GM21447 (cell line): ENCODE data around the gene CENPL.
"Not testable (repeated sequence)": the region's sequence is repeated elsewhere in the genome, so short reads cannot be mapped to it uniquely, and the experiment has no call there.

Source experiments
- ATAC-seq: cut with Tn5 transposase; IDR thresholded peaks from one replicate; pipeline ENCODE4 v1.9.1; 2021; ENCODE audit not compliant: unreplicated experiment

CENPL gene

GRCh38 chr1:173859547-173859946 is 34.9 kb upstream of the CENPL start:
- not testable (repeated sequence) for ATAC-seq

GRCh38 chr1:173857363-173857917 is 32.8 kb upstream of the CENPL start:
- no peak for ATAC-seq

GRCh38 chr1:173856903-173857302 is 32.2 kb upstream of the CENPL start:
- ATAC-seq, result no peak

GRCh38 chr1:173856014-173856413 is 31.3 kb upstream of the CENPL start:
- ATAC-seq, result no peak

DNA sequence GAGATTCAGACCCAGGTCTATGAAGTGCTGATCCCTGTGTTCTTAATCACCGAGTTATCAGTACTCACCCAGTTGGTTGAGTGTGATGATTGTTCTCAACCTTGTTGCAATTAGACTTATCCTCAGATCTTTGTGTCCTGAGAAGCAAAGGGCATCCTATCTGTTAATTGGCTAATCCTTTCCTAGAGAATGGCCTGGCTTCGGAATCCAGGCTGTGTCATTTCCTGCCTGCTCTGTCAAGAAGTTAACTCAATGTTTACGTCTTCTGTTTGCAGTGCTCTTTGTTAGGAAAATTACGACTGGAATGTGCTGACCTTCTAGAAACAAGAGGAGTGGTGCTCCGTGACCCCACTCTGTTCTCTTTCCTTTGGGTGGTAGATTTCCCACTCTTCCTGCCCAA is 28.4 kb upstream of the CENPL start:
- ATAC-seq, result no peak

DNA sequence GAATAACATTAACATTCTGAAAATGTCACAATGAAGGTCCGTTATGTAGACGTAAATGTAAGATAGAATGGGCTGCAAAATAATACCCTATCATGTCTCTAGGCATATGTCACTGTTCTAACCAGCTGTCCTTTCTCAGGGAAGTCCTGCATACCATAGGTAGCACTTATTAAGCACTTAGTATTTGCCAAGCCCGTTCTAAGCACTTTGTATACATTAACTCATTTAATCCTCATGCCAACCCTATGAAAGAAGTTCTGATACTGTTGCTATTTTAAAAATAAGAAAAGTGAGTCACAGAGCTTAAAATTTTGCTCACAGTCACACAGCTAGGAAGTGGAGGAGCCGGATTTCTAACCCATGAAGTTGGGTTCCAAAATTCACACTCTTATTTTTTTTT is 27.4 kb upstream of the CENPL start:
- no peak for ATAC-seq

GRCh38 chr1:173832748-173833147 is 8.1 kb upstream of the CENPL start:
- no peak for ATAC-seq

DNA sequence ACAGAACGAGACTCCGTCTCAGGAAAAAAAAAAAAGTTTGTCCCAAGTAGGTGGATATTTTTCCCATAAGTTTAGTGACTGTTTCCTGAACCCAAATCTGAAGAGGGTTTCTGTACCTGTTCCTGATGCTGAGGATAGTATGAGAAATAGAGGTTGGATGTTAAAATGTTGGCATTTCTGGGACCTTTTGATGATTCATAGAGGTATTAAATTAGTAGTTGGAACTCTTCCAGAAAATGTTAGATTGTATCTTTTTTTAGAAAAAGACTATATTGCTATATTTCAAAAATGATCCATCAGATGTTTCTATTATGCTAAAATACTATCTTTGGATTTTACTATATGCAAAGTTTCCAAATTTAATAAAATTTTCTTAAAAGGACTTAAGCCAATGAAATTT is 2.9 kb upstream of the CENPL start:
- no peak for ATAC-seq

DNA sequence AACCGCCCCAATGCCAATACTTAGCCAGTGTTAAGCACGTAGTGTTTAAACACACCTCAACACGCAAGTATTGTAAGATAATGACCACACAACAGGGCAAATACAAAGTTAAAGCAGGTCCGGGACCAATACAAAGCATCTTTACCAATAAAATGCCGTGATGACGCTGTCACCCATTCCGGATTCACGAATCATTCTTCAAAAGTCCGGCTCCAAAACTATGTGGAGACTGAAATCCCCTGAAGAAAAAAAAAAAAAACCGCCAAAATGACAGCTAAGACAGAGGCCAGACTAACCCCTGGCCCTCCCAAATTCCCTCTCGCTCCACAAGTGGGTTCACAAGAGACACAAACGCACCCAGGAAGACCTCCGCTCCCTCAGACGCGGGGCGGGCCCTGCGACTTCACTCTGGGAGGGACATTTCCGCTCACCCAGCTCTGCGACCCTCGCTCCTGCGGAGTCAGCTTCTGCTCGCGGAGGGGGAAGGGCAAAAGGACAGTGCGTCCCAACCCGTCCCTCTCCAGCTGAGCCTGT is 835 bp downstream of the CENPL start:
- ATAC-seq, result peak; percentile 45

DNA sequence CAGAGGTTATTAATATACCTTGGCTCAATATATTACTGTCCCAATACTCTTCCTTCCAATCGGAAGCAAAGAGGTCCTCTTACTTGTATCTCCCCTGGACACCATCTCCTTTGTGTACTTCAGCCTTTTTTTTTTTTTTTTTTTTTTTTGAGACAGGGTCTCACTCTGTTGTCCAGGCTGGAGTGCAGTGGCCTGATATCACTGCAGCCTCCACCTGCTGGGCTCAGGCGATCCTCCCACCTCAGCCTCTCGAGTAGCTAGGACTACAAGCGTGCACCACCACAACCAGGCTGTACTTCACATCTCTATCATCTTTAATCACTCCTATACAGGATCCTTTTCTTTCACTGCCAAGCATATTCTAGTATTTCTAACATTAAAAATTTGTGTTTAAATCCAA is 3.0 kb downstream of the CENPL start:
- ATAC-seq, result no peak

DNA sequence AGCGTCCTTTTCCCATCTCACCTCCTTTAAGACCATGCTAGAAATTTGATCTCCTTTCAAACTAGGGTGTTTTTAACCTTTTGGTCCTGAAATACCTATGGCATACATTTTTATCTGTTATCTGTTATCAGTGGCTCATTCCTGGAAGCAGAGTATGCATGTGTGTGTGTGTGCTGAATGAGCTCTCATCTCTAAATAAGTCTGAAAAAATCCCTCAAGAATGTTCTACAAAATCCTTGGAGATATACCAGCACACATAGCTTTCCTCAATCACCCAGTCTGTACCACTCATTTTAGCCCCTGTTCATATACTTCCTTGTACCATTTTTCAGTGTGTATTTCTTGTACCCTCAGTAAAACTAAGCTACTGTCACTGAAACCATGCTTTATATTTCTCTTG is 6.2 kb downstream of the CENPL start:
- no peak for ATAC-seq

GRCh38 chr1:173813654-173814053 is 11.0 kb downstream of the CENPL start:
- not testable (repeated sequence) for ATAC-seq

GRCh38 chr1:173802961-173803360 is 21.7 kb downstream of the CENPL start:
- no peak for ATAC-seq

DNA sequence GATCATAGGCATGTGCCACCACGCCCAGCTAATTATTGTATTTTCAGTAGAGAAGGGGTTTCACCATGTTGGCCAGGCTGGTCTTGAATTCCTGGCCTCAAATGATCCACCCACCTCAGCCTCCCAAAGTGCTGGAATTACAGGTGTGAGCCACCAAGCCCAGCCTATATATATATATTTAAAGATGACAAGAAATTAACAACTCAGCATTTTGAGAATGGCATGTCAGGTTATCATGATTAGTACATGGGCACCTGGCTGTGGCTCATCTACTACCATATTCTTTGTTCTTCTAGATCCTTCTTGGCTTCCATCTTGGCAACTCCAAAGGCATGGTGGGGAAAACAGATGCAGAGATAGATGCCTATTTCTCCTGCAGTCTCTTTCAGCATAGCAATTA is 24.7 kb downstream of the CENPL start:
- ATAC-seq, result not testable (repeated sequence)

- ATAC-seq, result no peak
These were observed 26.6 kb downstream of the CENPL start for GRCh38 chr1:173798078-173798477.

- no peak for ATAC-seq
These were observed 34.8 kb downstream of the CENPL start for GRCh38 chr1:173789841-173790240.

GRCh38 chr1:173784997-173785396 is 39.7 kb downstream of the CENPL start:
- no peak for ATAC-seq

GRCh38 chr1:173779936-173780335 is 44.7 kb downstream of the CENPL start:
- no peak for ATAC-seq

DNA sequence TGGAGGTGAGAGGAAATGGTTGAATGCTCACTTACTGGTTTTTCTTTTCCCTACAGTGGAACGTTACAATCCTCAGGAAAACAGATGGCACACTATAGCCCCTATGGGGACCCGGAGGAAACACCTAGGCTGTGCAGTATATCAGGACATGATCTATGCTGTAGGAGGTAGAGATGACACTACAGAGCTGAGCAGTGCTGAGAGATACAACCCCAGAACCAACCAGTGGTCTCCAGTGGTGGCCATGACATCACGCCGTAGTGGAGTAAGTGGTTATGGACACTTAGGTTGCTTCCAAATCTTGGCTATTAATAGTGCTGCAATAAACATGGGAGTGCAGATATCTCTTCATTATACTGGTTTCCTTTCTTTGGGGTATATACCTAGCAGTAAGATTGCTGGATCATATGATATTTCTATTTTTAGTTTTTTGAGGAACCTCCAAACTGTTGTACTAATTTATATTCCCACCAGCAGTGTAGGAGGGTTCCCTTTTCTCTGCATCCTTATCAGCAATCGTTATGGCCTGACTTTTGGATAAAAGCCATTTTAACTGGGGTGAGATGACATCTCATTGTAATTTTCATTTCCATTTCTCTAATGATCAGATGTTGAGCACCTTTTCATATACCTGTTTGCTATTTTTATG is 49.0 kb downstream of the CENPL start:
- ATAC-seq, result no peak

DNA sequence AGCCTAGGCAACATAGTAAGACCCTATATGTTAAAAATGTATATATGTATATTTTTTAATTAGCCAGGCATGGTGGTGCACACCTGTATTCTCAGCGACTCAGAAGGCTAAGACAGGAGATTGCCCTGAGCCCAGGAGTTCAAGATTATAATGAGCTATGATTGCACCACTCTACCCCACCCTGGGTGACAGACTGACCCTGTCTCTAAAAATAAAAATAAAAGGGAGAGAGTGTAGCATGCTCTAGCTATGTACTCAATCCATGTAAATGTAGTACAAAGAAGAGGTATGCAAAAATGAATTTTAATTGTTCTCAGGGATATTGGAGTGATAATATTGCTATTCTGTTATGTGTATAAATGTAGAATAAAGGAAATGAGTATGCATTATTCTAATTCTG is 53.1 kb downstream of the CENPL start:
- no peak for ATAC-seq

- not testable (repeated sequence) for ATAC-seq
These were observed 54.4 kb downstream of the CENPL start for GRCh38 chr1:173770330-173770729.

GRCh38 chr1:173768827-173769226 is 55.9 kb downstream of the CENPL start:
- ATAC-seq, result no peak

GRCh38 chr1:173768206-173768605 is 56.5 kb downstream of the CENPL start:
- ATAC-seq, result no peak
